Uterus (tissue), 4 donors: ENCODE measurements around the gene VEGFD. TPM values are rescaled to one million over a fixed set of nuclear protein-coding genes. Genes with fewer than 3 reads are reported as not detected.
A peak's percentile ranks its signal among the peaks of the same experiment; 100 is the strongest.

Source experiments
- DNase-seq, 2 donors: peaks; one replicate each; pipeline ENCODE4 v3.0.0-alpha.2; 2019 to 2020
- H3K27ac ChIP-seq, 2 donors: fragments of 200-600 bp; sonication (generic); 1 replicate in 1 of 2; 2 replicates in 1 of 2; pipeline ENCODE4 v1.5.1; 2016 to 2018
- H3K27me3 ChIP-seq, 2 donors: fragments of 200-600 bp; sonication (generic); one replicate each; pipeline ENCODE4 v1.5.1; 2018 to 2019; ENCODE audit warnings: control low read depth in 1 of 2
- H3K36me3 ChIP-seq, 2 donors: fragments of 200-600 bp; sonication (generic); one replicate each; pipeline ENCODE4 v1.5.1; 2019; ENCODE audit warnings: control low read depth in 1 of 2
- H3K4me1 ChIP-seq, 2 donors: fragments of 200-600 bp; sonication (generic); one replicate each; pipeline ENCODE4 v1.5.1; 2018 to 2019; ENCODE audit warnings: control low read depth in 1 of 2
- H3K4me3 ChIP-seq, 2 donors: fragments of 200-600 bp; sonication (generic); 1 replicate in 1 of 2; 2 replicates in 1 of 2; pipeline ENCODE4 v1.5.1; 2018 to 2019; ENCODE audit warnings: mild to moderate bottlenecking in 1 of 2
- H3K9me3 ChIP-seq, 2 donors: fragments of 200-600 bp; sonication (generic); one replicate each; pipeline ENCODE4 v1.5.1; 2019; ENCODE audit warnings: control low read depth in 1 of 2
- POLR2A ChIP-seq, 2 donors: fragments of 450-650 bp; IDR thresholded peaks; one replicate each; pipeline ENCODE4 v1.6.1; 2016; ENCODE audit warnings: antibody characterized with exemption in 2 of 2, mild to moderate bottlenecking in 1 of 2, moderate library complexity in 1 of 2
- intact Hi-C: fragments of 100-400 bp; cut with DNase I; formaldehyde crosslinking; loops from one replicate; pipeline ENCODE4 v1.15.1; 2023; ENCODE audit warnings: low total_unique reads
- total RNA-seq, 4 donors: library from RNA; depleted of rRNA in 3 of 4; stranded (reverse); fragments of >200 nt in 3 of 4; gene quantifications; one replicate each; pipeline versions ENCODE4 v1.1.0 to v1.2.4, GENCODE V29; 2014 to 2023
- TF ChIP-seq, protein P1 (sequence below), 4 experiments: fragments of 200-600 bp in 2 of 4; fragments of 450-650 bp in 2 of 4; sonication (generic) in 2 of 4; IDR thresholded peaks; one replicate each; pipeline ENCODE4 v1.5.1; 2016 to 2019; ENCODE audit warnings: antibody characterized with exemption in 4 of 4, mild to moderate bottlenecking in 2 of 4, moderate library complexity in 1 of 4
- donor health status: DM: yes; HTN: yes; CAD: no.

VEGFD gene
- total RNA-seq, 4 donors from 2014 or later = 2.9 to 13.2 (median 6.2) TPM; not detected in 1

DNA sequence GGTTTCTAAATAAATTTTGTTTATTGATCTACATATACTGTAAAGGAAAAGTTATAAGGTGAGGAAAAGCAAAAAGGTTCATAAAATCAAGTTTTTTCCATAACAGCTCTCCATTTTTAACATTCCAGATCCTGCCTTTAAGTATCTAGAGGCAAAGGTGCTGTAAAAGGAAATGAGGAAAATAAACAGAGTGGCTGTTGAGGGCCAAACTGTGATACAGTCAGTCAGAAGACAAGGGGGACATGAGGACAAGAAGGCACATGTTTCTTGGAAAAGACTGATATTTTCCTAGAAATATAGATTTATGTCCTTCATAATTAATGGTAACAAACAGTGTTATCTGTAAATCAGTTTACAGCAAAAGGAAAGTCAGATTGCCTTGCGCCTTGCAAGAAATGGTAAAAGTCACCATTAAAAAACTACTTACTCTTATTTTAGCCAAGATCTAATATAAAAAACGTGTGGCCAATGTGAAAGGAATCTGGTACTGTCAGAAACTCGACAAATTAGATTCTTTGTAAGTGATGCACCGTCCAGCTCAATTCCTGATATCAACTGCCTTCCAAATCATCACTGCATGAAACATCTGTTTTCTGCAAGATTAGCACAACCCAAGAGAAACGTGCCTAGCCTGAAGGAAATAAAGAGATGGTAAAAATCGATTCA, 34.0 kb upstream of the VEGFD start:
- TF ChIP-seq, protein P1, sequence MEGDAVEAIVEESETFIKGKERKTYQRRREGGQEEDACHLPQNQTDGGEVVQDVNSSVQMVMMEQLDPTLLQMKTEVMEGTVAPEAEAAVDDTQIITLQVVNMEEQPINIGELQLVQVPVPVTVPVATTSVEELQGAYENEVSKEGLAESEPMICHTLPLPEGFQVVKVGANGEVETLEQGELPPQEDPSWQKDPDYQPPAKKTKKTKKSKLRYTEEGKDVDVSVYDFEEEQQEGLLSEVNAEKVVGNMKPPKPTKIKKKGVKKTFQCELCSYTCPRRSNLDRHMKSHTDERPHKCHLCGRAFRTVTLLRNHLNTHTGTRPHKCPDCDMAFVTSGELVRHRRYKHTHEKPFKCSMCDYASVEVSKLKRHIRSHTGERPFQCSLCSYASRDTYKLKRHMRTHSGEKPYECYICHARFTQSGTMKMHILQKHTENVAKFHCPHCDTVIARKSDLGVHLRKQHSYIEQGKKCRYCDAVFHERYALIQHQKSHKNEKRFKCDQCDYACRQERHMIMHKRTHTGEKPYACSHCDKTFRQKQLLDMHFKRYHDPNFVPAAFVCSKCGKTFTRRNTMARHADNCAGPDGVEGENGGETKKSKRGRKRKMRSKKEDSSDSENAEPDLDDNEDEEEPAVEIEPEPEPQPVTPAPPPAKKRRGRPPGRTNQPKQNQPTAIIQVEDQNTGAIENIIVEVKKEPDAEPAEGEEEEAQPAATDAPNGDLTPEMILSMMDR (IDR thresholded peaks at IDR 0.05) = no peak
- no peak for TF ChIP-seq POLR2A (IDR thresholded peaks at IDR 0.05)
- Histone ChIP-seq H3K9me3 (no peaks in the 10 kb centered on the region), H3K36me3 (no peaks in the 10 kb centered on the region), H3K4me3 (no peak overlapping the region), H3K27ac (peak overlapping the region in 1 of 2 donors; percentile 10), H3K27me3 (peaks cover 0 to 10% of the 10 kb centered on the region in 2 donors), H3K4me1 (no peaks in the 10 kb centered on the region)
- intact Hi-C loops = no loop called here
- no peak for DNase-seq

GRCh38 chrX:15416133-15416993, 32.1 kb upstream of the VEGFD start:
- Histone ChIP-seq H3K4me3 (no peak overlapping the region), H3K27ac (no peak overlapping the region), H3K36me3 (no peaks in the 10 kb centered on the region), H3K4me1 (no peaks in the 10 kb centered on the region), H3K27me3 (peaks cover 0 to 10% of the 10 kb centered on the region in 2 donors), H3K9me3 (no peaks in the 10 kb centered on the region)
- DNase-seq = no peak
- intact Hi-C loops = no loop called here
- no peak for TF ChIP-seq POLR2A (IDR thresholded peaks at IDR 0.05)
- TF ChIP-seq, protein P1 (IDR thresholded peaks at IDR 0.05) = no peak

- no peak for DNase-seq
These were observed 28.9 kb upstream of the VEGFD start for GRCh38 chrX:15413101-15413500.

DNA sequence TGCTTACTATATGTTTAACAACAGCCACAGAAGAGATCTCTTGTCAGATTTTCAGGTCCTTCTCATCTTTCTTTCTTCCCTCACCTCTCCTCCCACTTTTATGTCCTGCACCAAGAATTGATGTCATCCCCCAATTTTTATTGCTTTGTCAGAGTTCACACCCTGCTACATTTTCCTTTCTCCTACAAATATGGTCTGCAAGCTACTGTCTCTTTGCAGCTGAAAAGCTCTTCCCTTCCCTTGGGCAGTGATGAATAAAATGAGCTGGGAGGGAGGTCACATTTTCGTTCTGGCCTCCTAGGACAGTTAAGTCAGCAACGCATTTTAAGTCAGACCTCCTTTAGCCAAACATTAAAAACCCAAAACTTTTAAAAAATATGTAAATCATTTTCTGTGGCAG, 26.7 kb upstream of the VEGFD start:
- Histone ChIP-seq H3K36me3 (no peaks in the 10 kb centered on the region), H3K4me1 (no peaks in the 10 kb centered on the region), H3K27ac (no peak overlapping the region), H3K27me3 (peaks cover 0 to 10% of the 10 kb centered on the region in 2 donors), H3K9me3 (no peaks in the 10 kb centered on the region), H3K4me3 (no peak overlapping the region)
- intact Hi-C loops = no loop called here
- no peak for DNase-seq
- no peak for TF ChIP-seq POLR2A (IDR thresholded peaks at IDR 0.05)
- TF ChIP-seq, protein P1 (IDR thresholded peaks at IDR 0.05) = no peak

More at GRCh38 chrX:15413101-15413500, 28.9 kb upstream of the VEGFD start:
- Histone ChIP-seq H3K27ac (no peak overlapping the region), H3K4me1 (no peaks in the 10 kb centered on the region), H3K36me3 (no peaks in the 10 kb centered on the region), H3K27me3 (peaks cover 0 to 10% of the 10 kb centered on the region in 2 donors), H3K4me3 (no peak overlapping the region), H3K9me3 (no peaks in the 10 kb centered on the region)
- TF ChIP-seq POLR2A (IDR thresholded peaks at IDR 0.05) = no peak
- TF ChIP-seq, protein P1 (IDR thresholded peaks at IDR 0.05) = no peak
- intact Hi-C loops = no loop called here

GRCh38 chrX:15410430-15410829, 26.2 kb upstream of the VEGFD start:
- Histone ChIP-seq H3K9me3 (no peaks in the 10 kb centered on the region), H3K4me1 (no peaks in the 10 kb centered on the region), H3K4me3 (no peak overlapping the region), H3K36me3 (no peaks in the 10 kb centered on the region), H3K27ac (no peak overlapping the region), H3K27me3 (peaks cover 0 to 7% of the 10 kb centered on the region in 2 donors)
- intact Hi-C loops = no loop called here
- TF ChIP-seq POLR2A (IDR thresholded peaks at IDR 0.05) = no peak
- TF ChIP-seq, protein P1 (IDR thresholded peaks at IDR 0.05) = no peak
- DNase-seq = no peak
